ENCODE measurements around the gene TMEM243.
"Not testable (repeated sequence)": the region's sequence is repeated elsewhere in the genome, so short reads cannot be mapped to it uniquely, and the experiment has no call there.

Gene TMEM243, protein sequence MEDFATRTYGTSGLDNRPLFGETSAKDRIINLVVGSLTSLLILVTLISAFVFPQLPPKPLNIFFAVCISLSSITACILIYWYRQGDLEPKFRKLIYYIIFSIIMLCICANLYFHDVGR

GRCh38 chr7:87219545-87220025, at the start of gene TMEM243:
TSS of gene TMEM243 (minus strand) at chr7:87219732. CDS start at chr7:87219503, 229 bp downstream.
- DNase-seq, result peak; percentile 79

DNA sequence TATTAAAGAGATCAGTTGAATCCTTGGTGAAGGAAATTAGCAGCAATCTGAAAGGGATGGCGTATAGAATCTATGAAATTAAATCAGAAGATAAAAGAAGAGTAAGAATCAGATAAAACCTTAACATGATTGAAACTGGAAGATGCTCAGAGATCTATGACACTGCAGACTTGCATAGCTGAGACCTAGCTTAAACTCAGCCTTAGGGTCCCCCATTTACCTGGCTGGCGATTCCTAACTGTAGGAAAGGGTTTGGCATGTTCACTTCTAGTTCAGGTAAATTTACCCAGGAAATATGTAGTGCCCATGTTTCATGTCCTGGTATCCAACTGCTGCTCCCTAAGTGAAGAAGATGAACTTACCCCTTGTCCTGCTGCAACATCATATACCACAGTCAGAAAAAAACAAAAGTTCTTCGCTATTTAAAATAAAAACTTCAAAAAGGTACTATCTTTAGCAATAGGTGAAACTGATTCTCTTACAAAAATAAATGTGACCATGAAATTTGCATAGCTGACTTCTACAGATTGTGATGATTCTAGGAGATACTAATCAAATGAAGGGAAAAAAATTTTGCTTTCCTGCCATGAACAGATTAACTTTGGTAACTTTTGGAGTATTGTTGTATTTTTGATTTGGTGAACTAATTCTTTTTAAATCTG, 47.8 kb upstream of the TMEM243 start:
- DNase-seq, result no peak

DNA sequence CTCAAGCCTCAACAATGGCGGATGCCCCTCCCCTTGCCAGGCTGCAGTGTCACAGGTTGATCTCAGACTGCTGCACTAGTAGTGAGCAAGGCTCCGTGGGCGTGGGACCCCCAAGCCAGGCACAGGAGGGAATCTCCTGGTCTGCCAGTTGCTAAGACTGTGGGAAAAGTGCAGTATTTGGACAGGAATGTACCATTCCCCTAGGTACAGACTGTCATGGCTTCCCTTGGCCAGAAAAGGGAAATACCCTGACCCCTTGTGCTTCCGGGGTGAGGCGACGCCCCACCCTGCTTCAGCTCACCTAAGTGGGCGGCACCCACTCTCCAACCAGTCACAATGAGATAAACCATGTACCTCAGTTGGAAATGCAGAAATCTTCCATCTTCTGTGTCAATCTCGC, 44.0 kb upstream of the TMEM243 start:
- DNase-seq, result no peak

DNA sequence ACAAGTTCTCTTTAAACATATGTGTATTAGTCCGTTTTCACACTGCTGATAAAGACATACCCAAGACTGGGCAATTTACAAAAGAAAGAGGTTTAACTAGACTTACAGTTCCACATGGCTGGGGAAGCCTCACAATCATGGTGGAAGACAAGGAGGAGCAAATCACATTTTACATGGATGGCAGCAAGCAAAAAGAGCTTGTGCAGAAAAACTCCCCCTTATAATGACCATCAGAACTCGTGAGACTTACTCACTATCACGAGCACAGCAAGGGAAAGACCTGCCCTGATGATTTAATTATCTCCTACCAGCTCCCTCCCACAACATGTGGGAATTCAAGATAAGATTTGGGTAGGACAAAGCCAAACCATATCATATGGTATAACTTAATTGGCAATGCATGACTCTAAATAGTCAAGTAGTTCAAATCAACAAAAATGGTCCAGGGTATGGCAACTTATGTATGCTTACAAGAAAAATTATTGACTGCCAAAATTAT, 34.1 kb upstream of the TMEM243 start:
- no peak for DNase-seq

- DNase-seq, result not testable (repeated sequence)
Measured at GRCh38 chr7:87245671-87246070, 26.1 kb upstream of the TMEM243 start.

- DNase-seq, result not testable (repeated sequence)
Measured at GRCh38 chr7:87238464-87239051, 19.0 kb upstream of the TMEM243 start.

DNA sequence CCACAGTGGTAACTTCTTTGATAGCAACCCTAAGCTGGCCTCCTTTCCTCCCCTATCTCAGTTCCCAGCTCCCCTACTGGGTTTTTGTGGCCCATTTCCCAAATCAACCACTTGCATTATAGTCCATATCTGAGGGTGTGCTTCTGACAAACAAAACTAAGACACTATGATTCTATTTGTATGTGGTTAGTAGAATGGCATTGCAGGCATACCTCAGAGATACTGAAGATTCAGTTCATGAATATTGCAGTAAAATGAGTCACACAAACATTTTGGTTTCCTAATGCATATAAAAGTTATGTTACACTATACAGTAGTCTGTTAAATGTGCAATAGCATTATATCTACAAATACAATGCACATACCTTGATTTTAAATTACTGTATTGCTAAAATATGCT, 15.4 kb upstream of the TMEM243 start:
- DNase-seq, result no peak

DNA sequence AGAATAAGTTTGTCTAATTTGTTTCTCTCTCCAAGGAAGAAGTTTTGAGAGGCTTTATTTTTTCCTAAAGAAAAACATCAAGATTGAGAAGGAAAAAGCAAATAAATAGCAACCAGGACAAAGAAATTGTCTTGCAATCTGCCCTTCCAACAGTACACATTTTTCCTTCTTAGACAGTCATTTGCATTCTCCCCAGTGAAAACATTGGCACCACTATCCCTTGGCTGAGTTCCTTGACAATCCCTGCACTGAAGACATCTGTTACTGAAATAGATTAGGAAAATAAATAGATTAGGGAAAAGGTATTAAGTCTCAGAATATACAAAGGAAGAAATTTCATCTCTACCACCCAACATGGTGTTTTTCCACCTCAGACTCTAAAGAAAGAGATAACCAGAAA, 12.2 kb upstream of the TMEM243 start:
- DNase-seq, result no peak

DNA sequence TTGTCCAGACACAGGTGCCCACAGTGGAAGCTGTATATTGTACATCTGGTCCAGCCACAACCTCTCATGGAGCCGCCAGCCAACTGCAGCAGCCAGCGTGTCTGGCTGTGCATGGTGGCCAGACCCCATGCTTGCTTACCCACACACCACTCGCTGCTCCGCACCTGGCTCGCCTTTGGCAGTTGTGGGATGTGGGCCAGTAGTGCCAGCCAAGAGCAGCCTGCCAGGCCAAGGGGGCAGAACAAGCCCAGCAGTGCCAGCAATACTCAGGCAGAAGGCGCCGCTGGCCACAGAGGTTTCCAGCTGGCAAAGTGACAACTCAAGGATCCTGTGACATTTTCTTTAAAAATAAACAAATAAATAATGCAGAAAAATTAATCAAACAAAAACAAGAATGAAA, 11.7 kb upstream of the TMEM243 start:
- no peak for DNase-seq

GRCh38 chr7:87226495-87226894, 7.0 kb upstream of the TMEM243 start:
- DNase-seq, result no peak

DNA sequence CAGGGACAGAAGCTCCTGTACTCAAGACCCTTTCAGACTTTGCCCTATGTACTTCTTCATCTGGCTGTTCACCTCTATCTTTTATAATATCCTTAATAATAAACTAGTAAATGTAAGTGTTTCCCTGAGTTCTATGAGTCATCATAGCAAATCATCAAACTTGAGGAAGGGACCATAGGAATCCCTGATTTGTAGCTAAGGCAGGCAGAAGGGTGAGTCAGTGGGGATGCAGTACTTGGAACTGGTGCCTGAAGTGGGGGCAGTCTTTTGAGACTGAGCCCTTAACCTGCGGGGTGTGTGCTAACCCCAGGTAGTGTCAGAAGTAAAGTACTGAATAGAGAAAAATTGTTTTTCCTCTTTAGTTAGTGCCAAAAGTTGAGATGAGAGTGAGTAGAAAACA, 6.2 kb upstream of the TMEM243 start:
- DNase-seq, result no peak

- no peak for DNase-seq
Measured at GRCh38 chr7:87223666-87224065, 4.1 kb upstream of the TMEM243 start.

- DNase-seq, result no peak
Measured at GRCh38 chr7:87220734-87221215, 1.2 kb upstream of the TMEM243 start.

DNA sequence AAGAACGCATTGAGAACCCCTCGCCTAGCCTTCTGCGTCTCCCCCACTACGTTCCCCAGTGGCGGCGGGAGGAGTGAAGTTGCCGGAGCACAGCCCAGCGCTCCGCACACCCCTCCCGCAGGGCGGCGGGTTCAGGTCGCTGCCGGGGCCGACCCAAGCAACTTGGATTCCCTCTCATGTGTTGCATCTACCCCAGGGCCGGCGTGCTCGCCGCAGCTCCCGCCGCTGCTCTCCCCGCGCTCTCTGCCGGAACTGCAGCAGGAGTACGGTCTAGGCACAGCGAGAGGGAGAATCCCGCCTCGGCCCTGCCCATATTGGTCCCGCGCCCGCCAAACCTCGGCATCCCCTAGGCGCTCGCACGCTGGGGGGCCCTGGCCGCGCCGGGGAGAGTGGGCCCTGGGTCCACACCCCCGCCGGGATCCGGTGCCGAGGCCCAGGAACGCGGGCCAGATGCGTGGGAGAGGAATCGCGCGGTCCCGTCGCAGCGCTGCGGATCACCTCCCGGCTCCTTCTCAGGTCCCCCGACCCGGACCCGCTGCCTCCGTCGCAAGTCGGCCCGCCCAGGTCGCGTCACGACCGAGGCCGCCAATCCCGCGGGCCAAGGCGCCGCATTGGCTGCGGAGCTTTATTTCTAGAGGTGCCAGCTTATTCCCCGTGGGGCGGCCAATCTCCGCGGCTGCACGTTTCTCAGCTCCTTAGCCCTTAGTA, 648 bp upstream of the TMEM243 start:
- peak; percentile 83 for DNase-seq

- DNase-seq, result peak; percentile 31
Measured at GRCh38 chr7:87218796-87219544, 562 bp downstream of the TMEM243 start.

DNA sequence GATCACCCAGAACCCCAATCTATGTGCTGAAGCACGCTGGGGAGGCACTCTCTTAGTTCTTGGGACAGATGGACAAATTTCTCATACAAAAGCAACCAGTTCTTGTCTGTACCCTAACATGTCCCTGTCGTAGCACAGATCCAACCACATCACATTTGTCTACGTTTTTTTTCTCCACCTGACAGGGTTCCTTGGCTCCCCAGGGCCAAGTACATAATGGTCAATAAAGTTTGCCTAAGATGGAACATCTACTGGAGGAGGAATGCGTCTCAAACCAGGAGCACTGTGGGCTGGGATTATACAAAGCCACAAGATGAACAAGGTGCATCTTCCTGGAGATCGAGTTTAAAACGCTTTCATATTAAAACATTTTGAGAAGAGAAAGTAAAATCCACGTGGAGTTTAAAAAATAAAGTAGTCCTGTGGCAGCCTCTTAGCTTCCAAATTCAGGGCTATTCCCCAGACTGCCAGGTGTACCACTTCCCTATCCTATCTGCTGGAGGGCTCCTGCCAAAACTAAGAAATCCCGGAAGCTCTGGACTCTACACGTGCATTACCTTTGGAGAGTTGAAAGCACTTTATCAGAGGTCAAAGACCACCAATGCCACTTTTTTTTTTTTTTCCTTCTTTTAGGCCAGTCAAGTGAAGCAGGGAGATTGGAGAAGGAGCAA, 1.4 kb downstream of the TMEM243 start:
- DNase-seq, result no peak

DNA sequence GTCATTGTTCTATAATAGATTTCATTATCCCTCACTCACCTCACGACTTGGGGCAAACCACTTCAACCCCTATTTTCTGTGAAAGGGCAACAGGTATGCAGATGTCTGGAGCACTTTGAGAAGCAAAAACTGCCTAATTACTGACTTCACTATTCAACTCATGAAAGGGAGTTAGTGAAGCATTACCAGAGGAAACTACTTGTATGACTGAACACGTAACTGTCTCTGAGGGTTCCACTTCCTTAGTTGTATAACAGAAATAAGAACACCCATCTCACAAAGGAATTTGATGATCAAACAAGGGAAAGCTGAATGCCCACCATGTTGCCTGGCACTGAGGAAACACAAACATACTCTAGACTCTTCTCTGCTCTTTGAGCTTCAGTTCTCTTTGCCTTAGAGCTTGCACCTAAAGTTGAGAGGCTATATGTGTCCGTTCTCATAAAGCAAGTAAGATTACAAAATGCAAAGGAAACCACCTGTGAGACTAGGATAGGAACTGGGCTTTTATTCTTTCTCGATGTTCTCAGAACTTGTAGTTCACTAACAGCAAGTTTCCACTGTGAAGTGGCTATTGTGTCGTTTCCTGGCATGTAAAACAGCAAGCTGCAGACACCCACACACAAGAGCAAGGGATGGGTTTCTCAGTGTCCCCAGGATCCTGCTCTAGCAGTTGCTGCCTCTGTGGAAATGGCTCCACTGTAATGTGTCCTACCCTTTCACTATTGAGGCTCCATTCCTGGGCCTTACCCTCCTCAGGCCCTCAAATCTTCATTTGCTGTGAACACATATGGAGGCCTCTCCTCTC, 2.6 kb downstream of the TMEM243 start:
- peak; percentile 55 for DNase-seq

DNA sequence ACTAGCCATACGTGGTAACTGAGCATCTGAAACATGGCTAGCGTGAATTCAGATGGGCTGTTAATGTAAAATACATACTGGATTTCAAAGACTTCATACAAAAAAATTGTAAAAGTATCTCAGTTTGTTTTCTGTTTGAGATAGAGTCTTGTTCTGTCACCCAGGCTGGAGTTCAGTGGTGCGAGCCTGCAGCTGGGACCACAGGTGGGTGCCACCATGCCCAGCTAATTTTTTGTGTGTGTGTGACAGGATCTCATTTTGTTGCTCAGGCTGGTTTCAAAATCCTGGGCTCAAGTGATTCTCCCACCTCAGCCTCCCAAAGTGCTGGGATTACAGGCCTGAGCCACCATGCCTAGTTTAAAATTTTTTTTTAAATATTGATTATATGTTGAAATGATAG, 4.5 kb downstream of the TMEM243 start:
- DNase-seq, result no peak

DNA sequence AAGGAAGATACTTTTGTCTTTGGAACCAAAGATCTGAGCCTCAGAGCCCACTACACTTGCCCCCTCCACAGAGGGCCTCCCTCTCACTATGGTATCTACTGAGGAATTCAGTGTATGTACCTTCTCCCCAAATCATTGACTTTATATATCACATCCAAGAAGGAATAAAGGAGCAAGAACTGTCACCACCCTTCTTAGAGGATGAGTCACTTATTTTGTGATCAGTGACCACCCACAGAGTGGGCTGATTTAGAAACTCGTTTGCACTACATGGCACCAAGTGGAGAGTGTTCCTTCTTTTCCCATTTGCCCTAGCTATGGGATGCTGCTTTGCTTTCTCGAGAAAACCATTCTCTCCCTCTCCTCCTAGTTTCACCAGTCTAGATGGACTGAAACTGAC, 5.7 kb downstream of the TMEM243 start:
- no peak for DNase-seq

DNA sequence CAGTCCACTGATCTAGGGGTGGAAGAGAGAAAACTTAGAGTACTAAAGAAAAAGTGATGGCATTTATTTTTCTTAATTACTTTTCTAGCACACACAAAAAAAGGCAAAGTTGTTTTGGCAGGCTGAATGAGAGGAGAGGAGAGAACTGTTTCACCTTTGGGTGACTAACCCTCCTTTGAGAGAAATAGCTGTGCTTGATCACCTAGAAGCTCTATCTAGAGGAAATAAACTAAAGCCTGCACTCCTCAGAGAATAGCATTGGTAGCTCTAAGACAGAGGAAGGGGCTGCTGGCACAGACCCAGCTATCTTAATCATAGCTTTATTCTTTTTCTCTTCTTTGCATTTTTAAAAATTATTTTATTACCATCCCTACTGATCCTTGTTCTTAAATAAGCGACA, 6.3 kb downstream of the TMEM243 start:
- no peak for DNase-seq

DNA sequence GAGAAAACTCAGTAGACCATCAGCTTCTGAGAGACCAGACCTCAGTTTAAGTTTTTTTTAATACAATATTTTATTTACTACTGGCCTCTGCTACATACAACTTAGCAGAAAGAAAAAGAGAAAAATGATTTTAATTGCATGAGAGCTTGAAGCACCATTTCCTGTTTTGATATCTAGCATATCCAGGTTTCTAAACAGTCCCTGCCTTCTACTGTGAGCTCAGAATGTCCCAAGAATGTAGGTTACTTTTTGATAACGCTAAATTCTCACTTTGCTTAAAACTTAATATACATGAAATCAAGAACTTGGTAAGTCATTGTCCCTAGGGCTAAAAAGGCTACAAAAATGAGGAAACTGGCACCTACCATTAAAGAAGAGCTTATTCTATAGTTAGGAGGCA, 7.0 kb downstream of the TMEM243 start:
- DNase-seq, result no peak
